ENCODE measurements around the gene PAGR1. TPM values are rescaled to one million over a fixed set of nuclear protein-coding genes. Genes with fewer than 3 reads are reported as not detected.

The PAGR1 gene
- polyA plus RNA-seq, 1 of the 3 experiments (the other 2 are of a cell fraction): 57.7 TPM

- 14% methylated on average over 7 of the region's 7 CpGs for WGBS (ENCODE audit: low lambda C conversion rate)
- H3K9me3 ChIP-seq: no peaks in the 10 kb centered on the region
- ChIA-PET POLR2A (no interaction called here), CTCF (interaction anchor here (0.8 to 14.0 kb wide), 4 partner anchors 9 to 196 kb away, joined by 3 to 129 read pairs (median 4); partner anchors contain the start of gene PAGR1)
- H3K9me2 ChIP-seq: no peaks in the 10 kb centered on the region
- H2AFZ ChIP-seq (ENCODE audit: low read depth): no peak overlapping the region
- peak overlapping the region; percentile 90 for H3K4me2 ChIP-seq
- H3K79me2 ChIP-seq (ENCODE audit: insufficient read depth): peaks cover 86% of the 10 kb centered on the region
- no peak for DNase-seq
- H3K27ac ChIP-seq (ENCODE audit: low read depth in 2 of 2, low read length in 1 of 2): peak overlapping the region; percentile 54 to 97; a peak in 3 of 4 replicates
- H3K9ac ChIP-seq: peak overlapping the region; percentile 78
- H4K20me1 ChIP-seq (ENCODE audit: insufficient read depth): no peaks in the 10 kb centered on the region
- no peaks in the 10 kb centered on the region for H3K27me3 ChIP-seq (ENCODE audit: insufficient read depth)
- peaks cover 51% of the 10 kb centered on the region for H3F3A ChIP-seq (replicated peaks; ENCODE audit: insufficient read depth)
- H3K36me3 ChIP-seq (replicated peaks in 1 of 2; ENCODE audit: control insufficient read depth in 1 of 2, insufficient read depth in 2 of 2, low read length in 1 of 2): peaks cover under 1 to 8% of the 10 kb centered on the region in 2 experiments
- peak overlapping the region in 1 of 2 experiments; percentile 53; a peak in 2 of 4 replicates for H3K4me3 ChIP-seq (ENCODE audit: low read depth in 2 of 2, low read length in 1 of 2)
- H3K4me1 ChIP-seq (ENCODE audit: control insufficient read depth in 1 of 2, insufficient read depth in 2 of 2, low read depth in 1 of 2, low read length in 1 of 2): peaks cover 25 to 37% of the 10 kb centered on the region in 2 experiments; a peak in 3 of 4 replicates
- TF ChIP-seq USF2 (IDR thresholded peaks at IDR 0.05; ENCODE audit: borderline replicate concordance, low read depth, low read length) (no peak), SIN3A (IDR thresholded peaks at IDR 0.05; ENCODE audit: borderline replicate concordance, low read depth, low read length) (no peak), SMC3 (IDR thresholded peaks at IDR 0.05; ENCODE audit: low read depth, low read length) (no peak), CTCF (IDR thresholded peaks at IDR 0.05) (no peak), TAF1 (IDR thresholded peaks at IDR 0.05; ENCODE audit: borderline replicate concordance, low read depth, low read length) (no peak), PBX3 (IDR thresholded peaks at IDR 0.05) (peak; percentile 53), NFIC (IDR thresholded peaks at IDR 0.05; ENCODE audit: borderline replicate concordance) (peak; percentile 48; the same call in 1 of the 2 replicates), GATA2 (CRISPR knock-in tag; IDR thresholded peaks at IDR 0.05) (no peak), CHD2 (IDR thresholded peaks at IDR 0.05; ENCODE audit: low read length, partially characterized antibody) (no peak), GABPA (IDR thresholded peaks at IDR 0.05; ENCODE audit: low read depth) (no peak), RCOR1 (IDR thresholded peaks at IDR 0.05; ENCODE audit: low read length) (no peak), FOXJ3 (CRISPR knock-in tag; IDR thresholded peaks at IDR 0.05) (no peak), YY1 (IDR thresholded peaks at IDR 0.05; ENCODE audit: low read depth) (no peak), RFX5 (IDR thresholded peaks at IDR 0.05; ENCODE audit: low read length) (no peak), FOXM1 (IDR thresholded peaks at IDR 0.05; ENCODE audit: low read depth) (peak; percentile 21; the same call in 1 of the 2 replicates), RXRA (IDR thresholded peaks at IDR 0.05; ENCODE audit: borderline replicate concordance, low read depth) (peak; percentile 30; the same call in 1 of the 2 replicates), TEAD4 (IDR thresholded peaks at IDR 0.05; ENCODE audit: borderline replicate concordance, insufficient read depth) (no peak), MEF2A (IDR thresholded peaks at IDR 0.05; ENCODE audit: borderline replicate concordance, low read depth) (no peak), POLR2AphosphoS5 (IDR thresholded peaks at IDR 0.05; ENCODE audit: low read depth, low read length) (no peak; the same call in 1 of the 2 replicates), TCF12 (IDR thresholded peaks at IDR 0.05) (peak; percentile 63), MXI1 (IDR thresholded peaks at IDR 0.05; ENCODE audit: low read depth, low read length) (no peak), JUND (IDR thresholded peaks at IDR 0.05) (peak; percentile 74), FOSL2 (IDR thresholded peaks at IDR 0.05; ENCODE audit: borderline replicate concordance, low read depth) (peak; percentile 85)
- TF ChIP-seq, protein P1, sequence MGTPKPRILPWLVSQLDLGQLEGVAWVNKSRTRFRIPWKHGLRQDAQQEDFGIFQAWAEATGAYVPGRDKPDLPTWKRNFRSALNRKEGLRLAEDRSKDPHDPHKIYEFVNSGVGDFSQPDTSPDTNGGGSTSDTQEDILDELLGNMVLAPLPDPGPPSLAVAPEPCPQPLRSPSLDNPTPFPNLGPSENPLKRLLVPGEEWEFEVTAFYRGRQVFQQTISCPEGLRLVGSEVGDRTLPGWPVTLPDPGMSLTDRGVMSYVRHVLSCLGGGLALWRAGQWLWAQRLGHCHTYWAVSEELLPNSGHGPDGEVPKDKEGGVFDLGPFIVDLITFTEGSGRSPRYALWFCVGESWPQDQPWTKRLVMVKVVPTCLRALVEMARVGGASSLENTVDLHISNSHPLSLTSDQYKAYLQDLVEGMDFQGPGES (IDR thresholded peaks at IDR 0.05; ENCODE audit: low read depth, low read length): no peak
- TF ChIP-seq, protein P2, sequence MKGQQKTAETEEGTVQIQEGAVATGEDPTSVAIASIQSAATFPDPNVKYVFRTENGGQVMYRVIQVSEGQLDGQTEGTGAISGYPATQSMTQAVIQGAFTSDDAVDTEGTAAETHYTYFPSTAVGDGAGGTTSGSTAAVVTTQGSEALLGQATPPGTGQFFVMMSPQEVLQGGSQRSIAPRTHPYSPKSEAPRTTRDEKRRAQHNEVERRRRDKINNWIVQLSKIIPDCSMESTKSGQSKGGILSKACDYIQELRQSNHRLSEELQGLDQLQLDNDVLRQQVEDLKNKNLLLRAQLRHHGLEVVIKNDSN (IDR thresholded peaks at IDR 0.05; ENCODE audit: borderline replicate concordance, low read depth): no peak
- TF ChIP-seq, protein P3, sequence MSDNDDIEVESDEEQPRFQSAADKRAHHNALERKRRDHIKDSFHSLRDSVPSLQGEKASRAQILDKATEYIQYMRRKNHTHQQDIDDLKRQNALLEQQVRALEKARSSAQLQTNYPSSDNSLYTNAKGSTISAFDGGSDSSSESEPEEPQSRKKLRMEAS (IDR thresholded peaks at IDR 0.05; ENCODE audit: low read depth): peak; percentile 18; the same call in 1 of the 2 replicates
- TF ChIP-seq, protein P4, sequence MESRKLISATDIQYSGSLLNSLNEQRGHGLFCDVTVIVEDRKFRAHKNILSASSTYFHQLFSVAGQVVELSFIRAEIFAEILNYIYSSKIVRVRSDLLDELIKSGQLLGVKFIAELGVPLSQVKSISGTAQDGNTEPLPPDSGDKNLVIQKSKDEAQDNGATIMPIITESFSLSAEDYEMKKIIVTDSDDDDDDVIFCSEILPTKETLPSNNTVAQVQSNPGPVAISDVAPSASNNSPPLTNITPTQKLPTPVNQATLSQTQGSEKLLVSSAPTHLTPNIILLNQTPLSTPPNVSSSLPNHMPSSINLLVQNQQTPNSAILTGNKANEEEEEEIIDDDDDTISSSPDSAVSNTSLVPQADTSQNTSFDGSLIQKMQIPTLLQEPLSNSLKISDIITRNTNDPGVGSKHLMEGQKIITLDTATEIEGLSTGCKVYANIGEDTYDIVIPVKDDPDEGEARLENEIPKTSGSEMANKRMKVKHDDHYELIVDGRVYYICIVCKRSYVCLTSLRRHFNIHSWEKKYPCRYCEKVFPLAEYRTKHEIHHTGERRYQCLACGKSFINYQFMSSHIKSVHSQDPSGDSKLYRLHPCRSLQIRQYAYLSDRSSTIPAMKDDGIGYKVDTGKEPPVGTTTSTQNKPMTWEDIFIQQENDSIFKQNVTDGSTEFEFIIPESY (IDR thresholded peaks at IDR 0.05; ENCODE audit: borderline replicate concordance, low read depth): no peak
Measured at GRCh38 chr16:29824589-29825144, 8.7 kb downstream of the PAGR1 start.
